Panc1 (cell line): ENCODE measurements around the gene SMIM31. TPM values are rescaled to one million over a fixed set of nuclear protein-coding genes. Genes with fewer than 3 reads are reported as not detected.

Experiments
- ATAC-seq: fragments of 200-7000 bp; cut with Tn5 transposase; 2 replicates; pipeline ENCODE4 v1.9.1; 2020; ENCODE audit warnings: mild to moderate bottlenecking, moderate library complexity
- BruUV-seq: library from RNA; stranded (reverse); fragments of 400-500 nt; replicated peaks from 2 replicates; lab custom pipeline; 2021; lab: Mats Ljungman, UMichigan
- CTCF ChIA-PET: fragments of 300-600 bp; sonication (Branson Sonifier 250); formaldehyde crosslinking; loops from one replicate; lab custom pipeline; 2022; ENCODE audit warnings: antibody characterized with exemption; lab: Charles Lee
- POLR2A ChIA-PET: fragments of 300-600 bp; sonication (Branson Sonifier 250); formaldehyde crosslinking; loops from one replicate; lab custom pipeline; 2022; ENCODE audit warnings: antibody characterized with exemption; lab: Charles Lee
- DNase-seq: peaks from one replicate; pipeline ENCODE4 v3.0.0-alpha.2; 2010; ENCODE audit warnings: low read depth, low spot score
- H3K27ac ChIP-seq: 2 replicates; pipeline ENCODE4 v1.5.1; 2011; ENCODE audit warnings: mild to moderate bottlenecking, low read length, inconsistent platforms
- H3K27me3 ChIP-seq: fragments of 200-500 bp; sonication (Bioruptor generic); 2 replicates; pipeline ENCODE4 v1.6.0; 2014; ENCODE audit warnings: low read length, inconsistent platforms; ENCODE audit not compliant: control insufficient read depth, insufficient read depth
- H3K36me3 ChIP-seq: fragments of 200-500 bp; sonication (Bioruptor generic); 2 replicates; pipeline ENCODE4 v1.5.1; 2014; ENCODE audit warnings: inconsistent platforms, mild to moderate bottlenecking, low read length, moderate library complexity; ENCODE audit not compliant: control insufficient read depth, insufficient read depth
- H3K4me1 ChIP-seq: 2 replicates; pipeline ENCODE4 v1.5.1; 2011; ENCODE audit warnings: inconsistent platforms, mild to moderate bottlenecking, low read length, moderate library complexity; ENCODE audit not compliant: control insufficient read depth, insufficient read depth
- H3K4me3 ChIP-seq, 2 experiments: 2 replicates each; pipeline ENCODE4 v1.5.1; 2011 to 2012; ENCODE audit warnings: low read depth in 2 of 2, low read length in 2 of 2, mild to moderate bottlenecking in 2 of 2, inconsistent platforms in 1 of 2, moderate library complexity in 1 of 2
- H3K9me3 ChIP-seq: fragments of 200-500 bp; sonication (Bioruptor generic); 2 replicates; pipeline ENCODE4 v1.5.1; 2014; ENCODE audit warnings: low read depth, mild to moderate bottlenecking, inconsistent platforms, low read length, moderate library complexity; ENCODE audit not compliant: control insufficient read depth, insufficient read depth
- POLR2AphosphoS5 ChIP-seq: IDR thresholded peaks from 2 replicates; pipeline ENCODE4 v1.6.1; 2012; ENCODE audit warnings: mild to moderate bottlenecking, low read depth, low read length, moderate library complexity
- SIN3A ChIP-seq: IDR thresholded peaks from 2 replicates; pipeline ENCODE4 v1.6.1; 2012; ENCODE audit warnings: low read depth, mild to moderate bottlenecking, low read length, moderate library complexity, borderline replicate concordance; ENCODE audit not compliant: insufficient read depth
- TCF7L2 ChIP-seq: IDR thresholded peaks from 2 replicates; pipeline ENCODE4 v1.6.1; 2011; ENCODE audit warnings: mild to moderate bottlenecking, low read depth, low read length, inconsistent platforms
- in situ Hi-C: cut with HindIII; loops from 2 replicates; pipeline ENCODE4 v1.10.0; 2016; ENCODE audit warnings: low sequenced_read_pairs, low pct_unique_long_range_greater_than_20kb
- intact Hi-C: fragments of 100-400 bp; cut with micrococcal nuclease; formaldehyde crosslinking; loops from one replicate; pipeline ENCODE4 v1.10.0; 2022; ENCODE audit not compliant: unreplicated experiment
- total RNA-seq: library from RNA; stranded (reverse); gene quantifications from one replicate; pipeline ENCODE4 v1.2.1, GENCODE V29; 2021; ENCODE audit not compliant: unreplicated experiment
- TF ChIP-seq, protein P1 (sequence below), 2 experiments: IDR thresholded peaks; 2 replicates each; pipeline ENCODE4 v1.6.1; 2011 to 2012; ENCODE audit warnings: low read depth in 2 of 2, control low read depth in 1 of 2, low read length in 1 of 2, mild to moderate bottlenecking in 1 of 2, moderate library complexity in 1 of 2; ENCODE audit not compliant: insufficient read depth in 1 of 2
- TF ChIP-seq, protein P2 (sequence below): fragments of 450-650 bp; IDR thresholded peaks from 2 replicates; pipeline ENCODE4 v1.5.1; 2017; ENCODE audit warnings: mild to moderate bottlenecking

The SMIM31 gene
- total RNA-seq, 1 experiment from 2014 or later = not detected

GRCh38 chr4:164824581-164824980, 70.7 kb downstream of the SMIM31 start:
- ChIA-PET POLR2A (no interaction called here), CTCF (no interaction called here)
- TF ChIP-seq TCF7L2 = no peak
- no peak for TF ChIP-seq POLR2AphosphoS5
- no peak for TF ChIP-seq SIN3A
- TF ChIP-seq, protein P1, sequence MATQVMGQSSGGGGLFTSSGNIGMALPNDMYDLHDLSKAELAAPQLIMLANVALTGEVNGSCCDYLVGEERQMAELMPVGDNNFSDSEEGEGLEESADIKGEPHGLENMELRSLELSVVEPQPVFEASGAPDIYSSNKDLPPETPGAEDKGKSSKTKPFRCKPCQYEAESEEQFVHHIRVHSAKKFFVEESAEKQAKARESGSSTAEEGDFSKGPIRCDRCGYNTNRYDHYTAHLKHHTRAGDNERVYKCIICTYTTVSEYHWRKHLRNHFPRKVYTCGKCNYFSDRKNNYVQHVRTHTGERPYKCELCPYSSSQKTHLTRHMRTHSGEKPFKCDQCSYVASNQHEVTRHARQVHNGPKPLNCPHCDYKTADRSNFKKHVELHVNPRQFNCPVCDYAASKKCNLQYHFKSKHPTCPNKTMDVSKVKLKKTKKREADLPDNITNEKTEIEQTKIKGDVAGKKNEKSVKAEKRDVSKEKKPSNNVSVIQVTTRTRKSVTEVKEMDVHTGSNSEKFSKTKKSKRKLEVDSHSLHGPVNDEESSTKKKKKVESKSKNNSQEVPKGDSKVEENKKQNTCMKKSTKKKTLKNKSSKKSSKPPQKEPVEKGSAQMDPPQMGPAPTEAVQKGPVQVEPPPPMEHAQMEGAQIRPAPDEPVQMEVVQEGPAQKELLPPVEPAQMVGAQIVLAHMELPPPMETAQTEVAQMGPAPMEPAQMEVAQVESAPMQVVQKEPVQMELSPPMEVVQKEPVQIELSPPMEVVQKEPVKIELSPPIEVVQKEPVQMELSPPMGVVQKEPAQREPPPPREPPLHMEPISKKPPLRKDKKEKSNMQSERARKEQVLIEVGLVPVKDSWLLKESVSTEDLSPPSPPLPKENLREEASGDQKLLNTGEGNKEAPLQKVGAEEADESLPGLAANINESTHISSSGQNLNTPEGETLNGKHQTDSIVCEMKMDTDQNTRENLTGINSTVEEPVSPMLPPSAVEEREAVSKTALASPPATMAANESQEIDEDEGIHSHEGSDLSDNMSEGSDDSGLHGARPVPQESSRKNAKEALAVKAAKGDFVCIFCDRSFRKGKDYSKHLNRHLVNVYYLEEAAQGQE (IDR thresholded peaks at IDR 0.05; ENCODE audit: insufficient read depth in 1 of 2, low read depth in 2 of 2, low read length in 1 of 2) = no peak
- TF ChIP-seq, protein P2, sequence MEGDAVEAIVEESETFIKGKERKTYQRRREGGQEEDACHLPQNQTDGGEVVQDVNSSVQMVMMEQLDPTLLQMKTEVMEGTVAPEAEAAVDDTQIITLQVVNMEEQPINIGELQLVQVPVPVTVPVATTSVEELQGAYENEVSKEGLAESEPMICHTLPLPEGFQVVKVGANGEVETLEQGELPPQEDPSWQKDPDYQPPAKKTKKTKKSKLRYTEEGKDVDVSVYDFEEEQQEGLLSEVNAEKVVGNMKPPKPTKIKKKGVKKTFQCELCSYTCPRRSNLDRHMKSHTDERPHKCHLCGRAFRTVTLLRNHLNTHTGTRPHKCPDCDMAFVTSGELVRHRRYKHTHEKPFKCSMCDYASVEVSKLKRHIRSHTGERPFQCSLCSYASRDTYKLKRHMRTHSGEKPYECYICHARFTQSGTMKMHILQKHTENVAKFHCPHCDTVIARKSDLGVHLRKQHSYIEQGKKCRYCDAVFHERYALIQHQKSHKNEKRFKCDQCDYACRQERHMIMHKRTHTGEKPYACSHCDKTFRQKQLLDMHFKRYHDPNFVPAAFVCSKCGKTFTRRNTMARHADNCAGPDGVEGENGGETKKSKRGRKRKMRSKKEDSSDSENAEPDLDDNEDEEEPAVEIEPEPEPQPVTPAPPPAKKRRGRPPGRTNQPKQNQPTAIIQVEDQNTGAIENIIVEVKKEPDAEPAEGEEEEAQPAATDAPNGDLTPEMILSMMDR = no peak
- no peaks in the 10 kb centered on the region for H3K36me3 ChIP-seq
- H3K9me3 ChIP-seq = no peaks in the 10 kb centered on the region
- H3K27ac ChIP-seq = no peak overlapping the region
- BruUV-seq = no TSS peak
- no peaks in the 10 kb centered on the region for H3K27me3 ChIP-seq
- DNase-seq (no peak), ATAC-seq (no peak)
- H3K4me3 ChIP-seq = no peak overlapping the region
- H3K4me1 ChIP-seq = no peaks in the 10 kb centered on the region
- in situ Hi-C loops = no loop called here
- intact Hi-C loops = no loop called here

DNA sequence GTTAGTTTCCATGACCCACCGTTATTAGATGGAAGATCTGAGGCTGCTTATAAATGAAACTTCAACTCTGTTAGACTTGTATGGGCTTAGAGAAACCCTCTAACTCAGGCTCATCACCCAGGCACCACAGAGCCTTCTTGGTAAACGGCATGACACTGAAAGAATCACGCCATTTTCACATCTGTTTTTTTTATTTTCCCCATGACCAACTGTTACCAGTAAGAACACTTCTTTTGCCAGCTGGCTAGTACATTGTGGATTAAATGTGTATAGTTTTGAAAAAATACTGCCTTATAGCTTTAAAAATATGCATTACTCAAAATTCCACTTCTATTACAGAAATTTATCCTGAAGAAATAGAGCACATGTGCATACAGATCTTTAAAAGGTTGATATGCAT, 75.0 kb downstream of the SMIM31 start:
- in situ Hi-C loops (no loop called here), intact Hi-C loops (no loop called here)
- CTCF ChIA-PET = no interaction called here
- Histone ChIP-seq H3K4me1 (no peaks in the 10 kb centered on the region), H3K36me3 (no peaks in the 10 kb centered on the region), H3K27ac (no peak overlapping the region), H3K9me3 (no peaks in the 10 kb centered on the region), H3K4me3 (no peak overlapping the region), H3K27me3 (no peaks in the 10 kb centered on the region)
- no peak for ATAC-seq
- DNase-seq = no peak
- TF ChIP-seq POLR2AphosphoS5 (no peak), SIN3A (no peak), TCF7L2 (no peak)
- TF ChIP-seq, protein P1 (IDR thresholded peaks at IDR 0.05; ENCODE audit: insufficient read depth in 1 of 2, low read depth in 2 of 2, low read length in 1 of 2) = no peak
- TF ChIP-seq, protein P2 = no peak
- POLR2A ChIA-PET = no interaction called here
- no TSS peak for BruUV-seq
